OCI-LY1 (cell line): ENCODE results near the gene ZNF106.

Experiments used
- H2AFZ ChIP-seq: fragments of 200-600 bp; sonication (generic), shearing (Covaris generic); 2 replicates; pipeline ENCODE4 v1.6.0; 2014; ENCODE audit warnings: antibody characterized with exemption, mild to moderate bottlenecking, low read length
- H3F3A ChIP-seq: fragments of 200-600 bp; sonication (generic), shearing (Covaris generic); 2 replicates; pipeline ENCODE4 v1.6.0; 2014; ENCODE audit warnings: mild to moderate bottlenecking, antibody characterized with exemption, low read length, moderate library complexity; ENCODE audit not compliant: insufficient read depth
- H3K27ac ChIP-seq: fragments of 200-600 bp; sonication (generic); 2 replicates; pipeline ENCODE4 v1.5.1; 2014; ENCODE audit warnings: low read length, mixed run types, mild to moderate bottlenecking, low read depth; ENCODE audit not compliant: poor library complexity, severe bottlenecking
- H3K27me3 ChIP-seq: fragments of 200-600 bp; sonication (generic); 2 replicates; pipeline ENCODE4 v1.6.0; 2014; ENCODE audit warnings: antibody characterized with exemption, mild to moderate bottlenecking, low read length, moderate library complexity; ENCODE audit not compliant: insufficient read depth
- H3K36me3 ChIP-seq: fragments of 200-600 bp; sonication (generic); 2 replicates; pipeline ENCODE4 v1.6.1; 2014; ENCODE audit warnings: mild to moderate bottlenecking, antibody characterized with exemption, low read length, moderate library complexity, mixed read lengths; ENCODE audit not compliant: insufficient read depth
- H3K4me1 ChIP-seq: fragments of 200-600 bp; sonication (generic); 2 replicates; pipeline ENCODE4 v1.5.1; 2014; ENCODE audit warnings: mild to moderate bottlenecking, low read length, moderate library complexity; ENCODE audit not compliant: insufficient read depth, severe bottlenecking
- H3K4me2 ChIP-seq: fragments of 200-600 bp; sonication (generic), shearing (Covaris generic); 2 replicates; pipeline ENCODE4 v1.6.1; 2014; ENCODE audit warnings: low read length
- H3K4me3 ChIP-seq: fragments of 200-600 bp; sonication (generic); 2 replicates; pipeline ENCODE4 v1.5.1; 2014; ENCODE audit warnings: low read length, low read depth, mild to moderate bottlenecking, mixed read lengths; ENCODE audit not compliant: poor library complexity, severe bottlenecking
- H3K79me2 ChIP-seq: fragments of 200-600 bp; shearing (Covaris generic); 2 replicates; pipeline ENCODE4 v1.6.1; 2016; ENCODE audit warnings: mixed run types, low read length, mixed read lengths; ENCODE audit not compliant: insufficient read depth
- H3K9ac ChIP-seq: fragments of 200-600 bp; sonication (generic), shearing (Covaris generic); 2 replicates; pipeline ENCODE4 v1.6.1; 2014; ENCODE audit warnings: mild to moderate bottlenecking, low read length, mixed read lengths
- H3K9me2 ChIP-seq: fragments of 200-600 bp; sonication (generic), shearing (Covaris generic); 2 replicates; pipeline ENCODE4 v1.6.1; 2014; ENCODE audit warnings: low read depth, mild to moderate bottlenecking, low read length, mixed read lengths
- H3K9me3 ChIP-seq: fragments of 200-600 bp; shearing (Covaris generic); 2 replicates; pipeline ENCODE4 v1.6.1; 2014; ENCODE audit warnings: low read length, mixed read lengths
- H4K20me1 ChIP-seq: fragments of 200-600 bp; sonication (generic), shearing (Covaris generic); 2 replicates; pipeline ENCODE4 v1.6.0; 2016; ENCODE audit warnings: mild to moderate bottlenecking, low read length; ENCODE audit not compliant: insufficient read depth
- EZH2 ChIP-seq: fragments of 200-600 bp; sonication (generic), shearing (Covaris generic); IDR thresholded peaks from 2 replicates; pipeline ENCODE4 v1.8.0; 2017; ENCODE audit warnings: borderline replicate concordance, mixed run types, mild to moderate bottlenecking, antibody characterized with exemption, low read length, moderate library complexity, mixed read lengths
- TF ChIP-seq, protein P1 (sequence below): fragments of 200-600 bp; sonication (generic), shearing (Covaris generic); IDR thresholded peaks from 2 replicates; pipeline ENCODE4 v1.5.1; 2017; ENCODE audit warnings: mild to moderate bottlenecking, antibody characterized with exemption, low read length, moderate library complexity, mixed read lengths

ZNF106 gene

DNA sequence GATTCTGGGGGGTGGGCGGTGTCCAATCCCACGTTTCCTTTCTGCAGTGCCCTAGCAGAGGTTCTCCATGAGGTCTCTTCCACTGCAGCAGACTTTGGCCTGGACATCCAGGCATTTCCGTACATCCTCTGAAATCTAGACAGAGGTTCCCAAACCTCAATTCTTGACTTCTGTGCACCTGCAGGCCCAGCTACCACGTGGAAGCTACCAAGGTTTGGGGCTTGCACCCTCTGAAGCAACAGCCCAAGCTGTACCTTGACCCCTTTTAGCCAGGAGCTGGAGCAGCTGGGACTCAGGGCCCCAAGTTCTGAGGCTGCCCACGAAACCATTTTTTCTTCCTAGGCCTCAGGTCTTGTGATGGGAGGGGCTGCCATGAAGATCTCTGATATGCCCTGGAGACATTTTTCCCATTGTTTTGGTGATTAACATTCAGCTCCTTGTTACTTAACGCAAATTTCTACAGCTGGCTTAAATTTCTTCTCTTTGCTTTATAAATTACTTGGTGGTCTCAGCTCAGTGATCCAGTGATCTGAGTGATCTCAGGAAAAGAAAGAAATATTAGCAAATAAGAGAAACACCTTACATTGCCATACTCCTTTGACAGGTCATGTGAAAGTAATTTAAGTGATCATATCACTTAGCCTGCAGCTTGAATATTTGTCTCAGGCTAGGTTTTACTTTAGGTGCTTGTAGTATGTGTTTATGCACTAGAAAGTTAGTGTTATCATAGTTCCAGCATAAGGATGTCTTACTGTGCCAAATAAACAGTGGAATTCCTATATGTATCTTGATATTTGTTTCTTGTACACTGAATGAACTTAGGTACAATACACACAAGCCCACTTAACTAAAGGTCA is 7.5 kb upstream of the ZNF106 start:
- H3K4me2 ChIP-seq = peak overlapping the region; percentile 88
- peaks cover 11% of the 10 kb centered on the region; the same call in 1 of the 2 replicates for H3F3A ChIP-seq
- H3K4me3 ChIP-seq = peak overlapping the region; percentile 93
- TF ChIP-seq, protein P1, sequence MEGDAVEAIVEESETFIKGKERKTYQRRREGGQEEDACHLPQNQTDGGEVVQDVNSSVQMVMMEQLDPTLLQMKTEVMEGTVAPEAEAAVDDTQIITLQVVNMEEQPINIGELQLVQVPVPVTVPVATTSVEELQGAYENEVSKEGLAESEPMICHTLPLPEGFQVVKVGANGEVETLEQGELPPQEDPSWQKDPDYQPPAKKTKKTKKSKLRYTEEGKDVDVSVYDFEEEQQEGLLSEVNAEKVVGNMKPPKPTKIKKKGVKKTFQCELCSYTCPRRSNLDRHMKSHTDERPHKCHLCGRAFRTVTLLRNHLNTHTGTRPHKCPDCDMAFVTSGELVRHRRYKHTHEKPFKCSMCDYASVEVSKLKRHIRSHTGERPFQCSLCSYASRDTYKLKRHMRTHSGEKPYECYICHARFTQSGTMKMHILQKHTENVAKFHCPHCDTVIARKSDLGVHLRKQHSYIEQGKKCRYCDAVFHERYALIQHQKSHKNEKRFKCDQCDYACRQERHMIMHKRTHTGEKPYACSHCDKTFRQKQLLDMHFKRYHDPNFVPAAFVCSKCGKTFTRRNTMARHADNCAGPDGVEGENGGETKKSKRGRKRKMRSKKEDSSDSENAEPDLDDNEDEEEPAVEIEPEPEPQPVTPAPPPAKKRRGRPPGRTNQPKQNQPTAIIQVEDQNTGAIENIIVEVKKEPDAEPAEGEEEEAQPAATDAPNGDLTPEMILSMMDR = no peak
- no peak for TF ChIP-seq EZH2
- peak overlapping the region; percentile 14; the same call in 1 of the 2 replicates for H3K9ac ChIP-seq
- H3K36me3 ChIP-seq = peaks cover 28% of the 10 kb centered on the region; the same call in 1 of the 2 replicates
- no peaks in the 10 kb centered on the region for H3K9me3 ChIP-seq
- peak overlapping the region; percentile 91 for H3K27ac ChIP-seq
- H2AFZ ChIP-seq = no peak overlapping the region
- H3K9me2 ChIP-seq = no peaks in the 10 kb centered on the region
- H3K27me3 ChIP-seq = no peaks in the 10 kb centered on the region
- H4K20me1 ChIP-seq = no peaks in the 10 kb centered on the region
- peaks cover 95% of the 10 kb centered on the region for H3K4me1 ChIP-seq
- peaks cover 11% of the 10 kb centered on the region; the same call in 1 of the 2 replicates for H3K79me2 ChIP-seq

DNA sequence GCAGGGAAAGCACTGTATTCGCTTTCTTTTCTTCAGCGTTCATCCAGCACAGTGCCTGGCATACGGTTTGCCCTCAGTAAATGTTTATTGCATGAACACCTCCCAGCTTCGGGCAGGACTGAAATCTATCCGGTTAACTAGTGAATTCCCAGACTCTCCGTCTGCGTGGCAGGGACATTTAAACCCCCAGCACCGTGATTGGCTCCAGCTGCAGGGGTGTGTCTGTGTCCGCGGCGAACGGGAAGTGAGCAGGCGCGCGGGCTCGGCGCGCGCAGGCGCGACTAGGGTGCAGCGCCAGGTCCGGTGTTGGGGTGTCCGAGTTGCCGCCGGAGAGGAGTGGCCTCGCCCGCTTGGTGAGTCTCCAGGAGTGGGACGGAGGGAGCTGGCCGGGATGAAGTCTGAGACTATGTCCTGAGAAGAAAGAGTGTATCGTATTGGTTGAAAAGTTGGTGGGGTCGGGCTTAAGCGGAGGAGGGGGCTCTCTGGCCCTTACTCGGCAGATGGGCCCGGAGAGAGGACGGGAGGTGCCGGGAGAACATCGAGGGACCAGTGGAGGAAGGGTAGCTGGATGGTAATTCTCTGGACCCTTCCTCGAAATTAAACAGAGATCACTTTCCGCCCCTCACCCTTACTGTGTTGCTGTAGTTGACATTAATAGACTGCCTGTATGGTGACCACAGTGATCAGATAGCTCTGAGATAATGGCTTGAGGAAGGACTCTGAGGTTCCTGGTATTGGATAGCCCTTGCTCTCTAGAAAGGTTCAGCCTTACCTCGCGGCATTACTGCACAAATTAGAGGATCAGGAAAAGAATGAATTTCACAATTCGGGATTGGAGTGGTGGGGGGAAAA is 4.6 kb upstream of the ZNF106 start, which contains the start of gene SNAP23:
Gene SNAP23, plus strand, starts transcription at position 274 of the 852 bp plus-strand sequence. CDS start 16,213 bp downstream, outside the sequence.
- peak within 1 kb of the TSS; percentile 91 for H3K27ac ChIP-seq
- H3K4me3 ChIP-seq = peak within 1 kb of the TSS; percentile 93
- no peak within 1 kb of the TSS for H2AFZ ChIP-seq
- H3K9me3 ChIP-seq = no peaks in the 10 kb centered on the region
- H3K9ac ChIP-seq = peak within 1 kb of the TSS; percentile 88
- H3K9me2 ChIP-seq = no peaks in the 10 kb centered on the region
- H3K4me1 ChIP-seq = peaks cover 82% of the 10 kb centered on the region
- peaks cover 16% of the 10 kb centered on the region; the same call in 1 of the 2 replicates for H3K36me3 ChIP-seq
- H3K4me2 ChIP-seq = peak within 1 kb of the TSS; percentile 88
- no peaks in the 10 kb centered on the region for H4K20me1 ChIP-seq
- no peaks in the 10 kb centered on the region for H3K27me3 ChIP-seq
- peaks cover 3% of the 10 kb centered on the region; the same call in 1 of the 2 replicates for H3F3A ChIP-seq
- TF ChIP-seq, protein P1 = no peak
- no peak for TF ChIP-seq EZH2
- H3K79me2 ChIP-seq = peaks cover 5% of the 10 kb centered on the region

GRCh38 chr15:42494998-42495360 is 4.0 kb upstream of the ZNF106 start:
- Histone ChIP-seq H3K4me3 (peak overlapping the region; percentile 93), H3K4me1 (peaks cover 76% of the 10 kb centered on the region), H3K36me3 (0 out of 2 replicates have a peak, but pooled peaks cover 11% of the 10 kb centered on the region), H3K79me2 (peaks cover 11% of the 10 kb centered on the region), H2AFZ (no peak overlapping the region), H4K20me1 (no peaks in the 10 kb centered on the region), H3K4me2 (peak overlapping the region; percentile 88), H3F3A (peaks cover 3% of the 10 kb centered on the region; the same call in 1 of the 2 replicates), H3K9me2 (no peaks in the 10 kb centered on the region), H3K27me3 (no peaks in the 10 kb centered on the region), H3K9me3 (no peaks in the 10 kb centered on the region), H3K27ac (peak overlapping the region; percentile 85), H3K9ac (peak overlapping the region; percentile 88)
- TF ChIP-seq, protein P1 = no peak
- TF ChIP-seq EZH2 = no peak
